Ishikawa (cell line): ENCODE data around the gene ERCC6L2.

Experiments used
- CEBPB ChIP-seq: IDR thresholded peaks from 2 replicates; pipeline ENCODE4 v1.6.1; 2012
- CREB1 ChIP-seq: IDR thresholded peaks from 2 replicates; pipeline ENCODE4 v1.6.1; 2012; ENCODE audit warnings: low read depth
- EGR1 ChIP-seq: IDR thresholded peaks from 2 replicates; pipeline ENCODE4 v1.6.1; 2012
- EP300 ChIP-seq: IDR thresholded peaks from 2 replicates; pipeline ENCODE4 v1.6.1; 2012; ENCODE audit warnings: borderline replicate concordance
- FOXM1 ChIP-seq: IDR thresholded peaks from 2 replicates; pipeline ENCODE4 v1.6.1; 2012; ENCODE audit warnings: low read depth, borderline replicate concordance
- NFIC ChIP-seq: IDR thresholded peaks from 2 replicates; pipeline ENCODE4 v1.6.1; 2012
- RAD21 ChIP-seq: IDR thresholded peaks from 2 replicates; pipeline ENCODE4 v1.6.1; 2012; ENCODE audit warnings: low read depth
- REST ChIP-seq: IDR thresholded peaks from 2 replicates; pipeline ENCODE4 v1.6.1; 2012; ENCODE audit warnings: low read depth, mild to moderate bottlenecking
- TAF1 ChIP-seq: IDR thresholded peaks from 2 replicates; pipeline ENCODE4 v1.6.1; 2012; ENCODE audit warnings: low read depth, mild to moderate bottlenecking
- TEAD4 ChIP-seq: IDR thresholded peaks from 2 replicates; pipeline ENCODE4 v1.6.1; 2012
- YY1 ChIP-seq: IDR thresholded peaks from 2 replicates; pipeline ENCODE4 v1.6.1; 2012; ENCODE audit warnings: low read depth
- ZBTB7A ChIP-seq: IDR thresholded peaks from 2 replicates; pipeline ENCODE4 v1.6.1; 2012; ENCODE audit warnings: low read depth
- TF ChIP-seq, protein P1 (sequence below): IDR thresholded peaks from 2 replicates; pipeline ENCODE4 v1.6.1; 2012
- TF ChIP-seq, protein P2 (sequence below): IDR thresholded peaks from 2 replicates; pipeline ENCODE4 v1.6.1; 2012

DNA sequence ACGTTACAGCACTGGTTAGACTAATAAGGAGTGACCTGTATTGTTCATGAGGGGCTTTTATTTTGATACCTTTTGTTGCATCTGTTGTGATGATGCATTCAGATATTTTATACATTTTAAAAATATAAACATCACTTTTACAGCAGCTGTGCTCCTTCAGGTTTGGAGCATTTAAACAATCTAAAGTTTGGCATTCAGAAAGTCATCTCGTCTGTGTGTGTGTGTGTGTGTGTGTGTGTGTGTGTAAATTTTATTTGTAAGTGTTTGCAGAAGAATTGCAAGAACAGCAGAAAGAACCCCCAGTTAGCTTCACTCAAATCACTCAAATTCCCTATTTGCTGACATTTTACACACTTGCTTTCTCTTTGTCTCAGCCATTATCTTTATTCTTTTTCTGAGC, 87.4 kb downstream of the ERCC6L2 start:
- TF ChIP-seq RAD21 (no peak), ZBTB7A (no peak), YY1 (no peak), EP300 (no peak), REST (no peak), TEAD4 (no peak), CREB1 (no peak), EGR1 (no peak), CEBPB (no peak), FOXM1 (no peak), TAF1 (no peak), NFIC (no peak)
- TF ChIP-seq, protein P1, sequence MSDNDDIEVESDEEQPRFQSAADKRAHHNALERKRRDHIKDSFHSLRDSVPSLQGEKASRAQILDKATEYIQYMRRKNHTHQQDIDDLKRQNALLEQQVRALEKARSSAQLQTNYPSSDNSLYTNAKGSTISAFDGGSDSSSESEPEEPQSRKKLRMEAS: no peak
- TF ChIP-seq, protein P2, sequence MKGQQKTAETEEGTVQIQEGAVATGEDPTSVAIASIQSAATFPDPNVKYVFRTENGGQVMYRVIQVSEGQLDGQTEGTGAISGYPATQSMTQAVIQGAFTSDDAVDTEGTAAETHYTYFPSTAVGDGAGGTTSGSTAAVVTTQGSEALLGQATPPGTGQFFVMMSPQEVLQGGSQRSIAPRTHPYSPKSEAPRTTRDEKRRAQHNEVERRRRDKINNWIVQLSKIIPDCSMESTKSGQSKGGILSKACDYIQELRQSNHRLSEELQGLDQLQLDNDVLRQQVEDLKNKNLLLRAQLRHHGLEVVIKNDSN: no peak
